ENCODE measurements around the gene COLGALT1. TPM values are rescaled to one million over a fixed set of nuclear protein-coding genes. Genes with fewer than 3 reads are reported as not detected.
A peak's percentile ranks its signal among the peaks of the same experiment; 100 is the strongest.

COLGALT1 gene
- total and polyA plus RNA-seq, 9 of the 15 experiments (the other 6 are each of a cell fraction or from before 2014, with no cell fraction given) = 4.9 to 119 (median 82.6) TPM

DNA sequence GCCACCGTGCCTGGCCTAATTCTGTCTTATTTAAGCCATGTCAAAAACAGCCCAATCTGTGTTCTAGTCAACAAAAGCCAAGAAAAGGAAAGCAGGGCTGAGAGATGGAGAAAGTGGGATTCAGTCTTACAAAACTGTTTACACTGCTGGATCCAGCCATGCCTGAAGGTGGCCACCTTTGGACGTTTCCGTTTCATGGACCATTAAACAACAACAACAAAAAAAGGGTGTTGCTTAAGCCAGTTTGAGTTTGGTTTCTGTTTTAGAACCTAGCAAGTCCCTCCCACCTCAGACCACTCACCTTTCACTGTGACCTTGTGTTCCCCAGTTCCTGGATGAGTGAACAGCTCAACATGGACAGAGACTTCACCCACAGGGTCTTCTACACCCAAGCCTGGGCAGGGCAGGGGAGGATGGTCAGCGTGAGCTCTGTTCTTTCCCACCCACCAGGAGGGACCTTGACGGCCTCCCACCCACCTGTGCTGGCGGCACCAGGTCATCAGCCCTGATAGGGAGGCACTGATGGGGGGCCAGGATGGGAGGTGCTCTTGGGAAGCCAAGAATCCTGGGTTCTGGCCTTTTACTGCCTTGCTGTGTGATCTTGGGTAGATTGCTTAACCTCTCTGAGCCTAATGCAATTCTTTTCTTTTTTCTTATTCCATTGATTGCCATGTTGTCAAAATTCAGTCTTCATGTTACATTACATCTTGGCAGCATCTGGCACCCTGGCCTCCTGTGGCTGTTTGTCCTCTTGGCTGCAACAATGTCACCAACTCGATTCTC lies 56.2 kb downstream of the COLGALT1 start (continued):
- no peak for TF ChIP-seq ZNF584 (CRISPR knock-in tag; IDR thresholded peaks at IDR 0.05; ENCODE audit: low read depth)
- peak; percentile 75 to 86; a peak in 3 of 4 replicates for TF ChIP-seq KDM1A (IDR thresholded peaks at IDR 0.05)
- TF ChIP-seq, protein P1, sequence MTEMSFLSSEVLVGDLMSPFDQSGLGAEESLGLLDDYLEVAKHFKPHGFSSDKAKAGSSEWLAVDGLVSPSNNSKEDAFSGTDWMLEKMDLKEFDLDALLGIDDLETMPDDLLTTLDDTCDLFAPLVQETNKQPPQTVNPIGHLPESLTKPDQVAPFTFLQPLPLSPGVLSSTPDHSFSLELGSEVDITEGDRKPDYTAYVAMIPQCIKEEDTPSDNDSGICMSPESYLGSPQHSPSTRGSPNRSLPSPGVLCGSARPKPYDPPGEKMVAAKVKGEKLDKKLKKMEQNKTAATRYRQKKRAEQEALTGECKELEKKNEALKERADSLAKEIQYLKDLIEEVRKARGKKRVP (CRISPR knock-in tag; IDR thresholded peaks at IDR 0.05) = no peak
- TF ChIP-seq HLTF (IDR thresholded peaks at IDR 0.05) = no peak
- TF ChIP-seq ADNP (tag; IDR thresholded peaks at IDR 0.05) = peak; percentile 81
- no peak for TF ChIP-seq TARDBP (IDR thresholded peaks at IDR 0.05)
- no peak for TF ChIP-seq ELF2 (CRISPR knock-in tag; IDR thresholded peaks at IDR 0.05)
- no peak for TF ChIP-seq FUS (optimal IDR thresholded peaks at IDR 0.05; ENCODE audit: low read depth, low read length)
- TF ChIP-seq, protein P2, sequence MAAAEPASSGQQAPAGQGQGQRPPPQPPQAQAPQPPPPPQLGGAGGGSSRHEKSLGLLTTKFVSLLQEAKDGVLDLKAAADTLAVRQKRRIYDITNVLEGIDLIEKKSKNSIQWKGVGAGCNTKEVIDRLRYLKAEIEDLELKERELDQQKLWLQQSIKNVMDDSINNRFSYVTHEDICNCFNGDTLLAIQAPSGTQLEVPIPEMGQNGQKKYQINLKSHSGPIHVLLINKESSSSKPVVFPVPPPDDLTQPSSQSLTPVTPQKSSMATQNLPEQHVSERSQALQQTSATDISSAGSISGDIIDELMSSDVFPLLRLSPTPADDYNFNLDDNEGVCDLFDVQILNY (CRISPR knock-in tag; IDR thresholded peaks at IDR 0.05) = no peak
- no peak for TF ChIP-seq POLR2B (IDR thresholded peaks at IDR 0.05; ENCODE audit: low read depth, partially characterized antibody)
- TF ChIP-seq, protein P3, sequence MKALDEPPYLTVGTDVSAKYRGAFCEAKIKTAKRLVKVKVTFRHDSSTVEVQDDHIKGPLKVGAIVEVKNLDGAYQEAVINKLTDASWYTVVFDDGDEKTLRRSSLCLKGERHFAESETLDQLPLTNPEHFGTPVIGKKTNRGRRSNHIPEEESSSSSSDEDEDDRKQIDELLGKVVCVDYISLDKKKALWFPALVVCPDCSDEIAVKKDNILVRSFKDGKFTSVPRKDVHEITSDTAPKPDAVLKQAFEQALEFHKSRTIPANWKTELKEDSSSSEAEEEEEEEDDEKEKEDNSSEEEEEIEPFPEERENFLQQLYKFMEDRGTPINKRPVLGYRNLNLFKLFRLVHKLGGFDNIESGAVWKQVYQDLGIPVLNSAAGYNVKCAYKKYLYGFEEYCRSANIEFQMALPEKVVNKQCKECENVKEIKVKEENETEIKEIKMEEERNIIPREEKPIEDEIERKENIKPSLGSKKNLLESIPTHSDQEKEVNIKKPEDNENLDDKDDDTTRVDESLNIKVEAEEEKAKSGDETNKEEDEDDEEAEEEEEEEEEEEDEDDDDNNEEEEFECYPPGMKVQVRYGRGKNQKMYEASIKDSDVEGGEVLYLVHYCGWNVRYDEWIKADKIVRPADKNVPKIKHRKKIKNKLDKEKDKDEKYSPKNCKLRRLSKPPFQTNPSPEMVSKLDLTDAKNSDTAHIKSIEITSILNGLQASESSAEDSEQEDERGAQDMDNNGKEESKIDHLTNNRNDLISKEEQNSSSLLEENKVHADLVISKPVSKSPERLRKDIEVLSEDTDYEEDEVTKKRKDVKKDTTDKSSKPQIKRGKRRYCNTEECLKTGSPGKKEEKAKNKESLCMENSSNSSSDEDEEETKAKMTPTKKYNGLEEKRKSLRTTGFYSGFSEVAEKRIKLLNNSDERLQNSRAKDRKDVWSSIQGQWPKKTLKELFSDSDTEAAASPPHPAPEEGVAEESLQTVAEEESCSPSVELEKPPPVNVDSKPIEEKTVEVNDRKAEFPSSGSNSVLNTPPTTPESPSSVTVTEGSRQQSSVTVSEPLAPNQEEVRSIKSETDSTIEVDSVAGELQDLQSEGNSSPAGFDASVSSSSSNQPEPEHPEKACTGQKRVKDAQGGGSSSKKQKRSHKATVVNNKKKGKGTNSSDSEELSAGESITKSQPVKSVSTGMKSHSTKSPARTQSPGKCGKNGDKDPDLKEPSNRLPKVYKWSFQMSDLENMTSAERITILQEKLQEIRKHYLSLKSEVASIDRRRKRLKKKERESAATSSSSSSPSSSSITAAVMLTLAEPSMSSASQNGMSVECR (CRISPR knock-in tag; IDR thresholded peaks at IDR 0.05) = no peak
- TF ChIP-seq SAP30 (IDR thresholded peaks at IDR 0.05; ENCODE audit: borderline replicate concordance, insufficient read depth, low read depth, low read length, poor library complexity, severe bottlenecking) = no peak
- no peak for TF ChIP-seq CBX3 (IDR thresholded peaks at IDR 0.05; ENCODE audit: borderline replicate concordance in 1 of 2, low read length in 2 of 2)
- no peak for TF ChIP-seq PHB2 (IDR thresholded peaks at IDR 0.05; ENCODE audit: low read depth)
- TF ChIP-seq RCOR1 (IDR thresholded peaks at IDR 0.05; ENCODE audit: borderline replicate concordance in 1 of 2, low read depth in 2 of 2, low read length in 2 of 2) = peak in 1 of 2 experiments; percentile 48; a peak in 1 of 4 replicates
- no peak for TF ChIP-seq C11orf30 (IDR thresholded peaks at IDR 0.05; ENCODE audit: low read depth)
- TF ChIP-seq FOS (IDR thresholded peaks at IDR 0.05; ENCODE audit: extremely low read depth, insufficient read length) = no peak
- no peak for TF ChIP-seq NR2C1 (IDR thresholded peaks at IDR 0.05)
- no peak for TF ChIP-seq NR2C1 (tag; IDR thresholded peaks at IDR 0.05)
- no peak for TF ChIP-seq ZNF551 (CRISPR knock-in tag; IDR thresholded peaks at IDR 0.05)
- no peak for TF ChIP-seq NUFIP1 (IDR thresholded peaks at IDR 0.05; ENCODE audit: partially characterized antibody)

All from K562 (cell line).